Left lung (tissue), 10 donors: ENCODE data around the gene PLCL1. TPM values are rescaled to one million over a fixed set of nuclear protein-coding genes. Genes with fewer than 3 reads are reported as not detected.

Source experiments
- ATAC-seq: fragments of 200-7000 bp; cut with Tn5 transposase; one replicate; pipeline ENCODE4 v1.9.1; 2020; ENCODE audit warnings: moderate library complexity
- DNase-seq, 4 donors: peaks; one replicate each; pipeline ENCODE4 v3.0.0-alpha.2; 2013 to 2020
- H3K27ac ChIP-seq, 2 donors: fragments of 200-600 bp; sonication (generic) in 1 of 2; one replicate each; pipeline versions ENCODE4 v1.5.0 to v1.8.0; 2020 to 2021
- H3K27me3 ChIP-seq, 2 donors: fragments of 200-600 bp; sonication (generic) in 1 of 2; one replicate each; pipeline versions ENCODE4 v1.5.0 to v1.8.0; 2020 to 2021
- H3K36me3 ChIP-seq, 2 donors: fragments of 200-600 bp; sonication (generic) in 1 of 2; one replicate each; pipeline versions ENCODE4 v1.5.0 to v1.8.0; 2020 to 2021
- H3K4me1 ChIP-seq, 2 donors: fragments of 200-600 bp; one replicate each; pipeline ENCODE4 v1.8.0; 2021
- H3K4me3 ChIP-seq, 2 donors: fragments of 200-600 bp; sonication (generic) in 1 of 2; one replicate each; pipeline versions ENCODE4 v1.5.0 to v1.8.0; 2020 to 2021; ENCODE audit warnings: mild to moderate bottlenecking in 1 of 2
- H3K9me3 ChIP-seq, 2 donors: fragments of 200-600 bp; sonication (generic) in 1 of 2; one replicate each; pipeline versions ENCODE4 v1.5.0 to v1.8.0; 2020 to 2021
- intact Hi-C, 2 donors: fragments of 100-400 bp; cut with DNase I; formaldehyde crosslinking; loops; one replicate each; pipeline versions ENCODE4 v1.11.2 to v1.14.2; 2022
- polyA plus RNA-seq, 6 donors: library from polyadenylated mRNA; unstranded; fragments of 120-200 nt; gene quantifications; one replicate each; pipeline ENCODE4 v1.2.1, GENCODE V29; 2013; ENCODE audit not compliant: insufficient read length in 6 of 6
- total RNA-seq, 2 donors: library from RNA; stranded (reverse); fragmentation: NEBNext Ultra II Directional; extraction: Animal tissue kit (Norgen Biotek cat#: 25700); gene quantifications; one replicate each; pipeline ENCODE4 v1.2.1, GENCODE V29; 2021
- TF ChIP-seq, protein P1 (sequence below), 2 donors: fragments of 200-600 bp; sonication (generic) in 1 of 2; IDR thresholded peaks; one replicate each; pipeline versions ENCODE4 v1.5.0 to v1.8.0; 2021; ENCODE audit warnings: antibody characterized with exemption in 2 of 2
- donor health status: DM: no; HTN: yes; CAD: no.
- donor health status: DM: no; HTN: no; CAD: no.

PLCL1 gene
- total and polyA plus RNA-seq, 8 donors, result 3.4 to 15.3 (median 10.3) TPM

DNA sequence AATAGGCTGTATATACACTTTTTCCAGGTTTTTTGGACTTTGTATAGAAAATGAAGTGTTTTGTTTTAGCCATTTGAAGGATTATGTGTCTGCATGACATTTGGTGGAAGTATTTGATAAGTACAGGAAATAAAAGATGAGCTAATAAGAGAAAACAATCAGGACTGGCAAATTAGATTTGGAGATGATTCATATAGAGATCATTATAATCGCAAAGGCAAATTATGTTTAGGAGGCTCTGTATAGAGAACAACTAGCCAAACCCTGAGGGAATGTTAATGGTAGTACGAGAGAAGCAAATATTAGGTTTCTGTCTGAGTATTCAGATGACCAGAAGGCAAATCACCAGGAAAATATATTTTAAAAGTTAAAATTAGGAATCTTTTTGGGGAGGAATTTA is 41.7 kb downstream of the PLCL1 start:
- no peaks in the 10 kb centered on the region for H3K27me3 ChIP-seq
- DNase-seq, result no peak
- no peak overlapping the region for H3K27ac ChIP-seq
- H3K9me3 ChIP-seq, result no peaks in the 10 kb centered on the region
- no peak overlapping the region for H3K4me3 ChIP-seq
- intact Hi-C loops, result no loop called here
- no peaks in the 10 kb centered on the region for H3K36me3 ChIP-seq
- ATAC-seq, result no peak
- TF ChIP-seq, protein P1, sequence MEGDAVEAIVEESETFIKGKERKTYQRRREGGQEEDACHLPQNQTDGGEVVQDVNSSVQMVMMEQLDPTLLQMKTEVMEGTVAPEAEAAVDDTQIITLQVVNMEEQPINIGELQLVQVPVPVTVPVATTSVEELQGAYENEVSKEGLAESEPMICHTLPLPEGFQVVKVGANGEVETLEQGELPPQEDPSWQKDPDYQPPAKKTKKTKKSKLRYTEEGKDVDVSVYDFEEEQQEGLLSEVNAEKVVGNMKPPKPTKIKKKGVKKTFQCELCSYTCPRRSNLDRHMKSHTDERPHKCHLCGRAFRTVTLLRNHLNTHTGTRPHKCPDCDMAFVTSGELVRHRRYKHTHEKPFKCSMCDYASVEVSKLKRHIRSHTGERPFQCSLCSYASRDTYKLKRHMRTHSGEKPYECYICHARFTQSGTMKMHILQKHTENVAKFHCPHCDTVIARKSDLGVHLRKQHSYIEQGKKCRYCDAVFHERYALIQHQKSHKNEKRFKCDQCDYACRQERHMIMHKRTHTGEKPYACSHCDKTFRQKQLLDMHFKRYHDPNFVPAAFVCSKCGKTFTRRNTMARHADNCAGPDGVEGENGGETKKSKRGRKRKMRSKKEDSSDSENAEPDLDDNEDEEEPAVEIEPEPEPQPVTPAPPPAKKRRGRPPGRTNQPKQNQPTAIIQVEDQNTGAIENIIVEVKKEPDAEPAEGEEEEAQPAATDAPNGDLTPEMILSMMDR (IDR thresholded peaks at IDR 0.05), result no peak
- no peaks in the 10 kb centered on the region for H3K4me1 ChIP-seq

DNA sequence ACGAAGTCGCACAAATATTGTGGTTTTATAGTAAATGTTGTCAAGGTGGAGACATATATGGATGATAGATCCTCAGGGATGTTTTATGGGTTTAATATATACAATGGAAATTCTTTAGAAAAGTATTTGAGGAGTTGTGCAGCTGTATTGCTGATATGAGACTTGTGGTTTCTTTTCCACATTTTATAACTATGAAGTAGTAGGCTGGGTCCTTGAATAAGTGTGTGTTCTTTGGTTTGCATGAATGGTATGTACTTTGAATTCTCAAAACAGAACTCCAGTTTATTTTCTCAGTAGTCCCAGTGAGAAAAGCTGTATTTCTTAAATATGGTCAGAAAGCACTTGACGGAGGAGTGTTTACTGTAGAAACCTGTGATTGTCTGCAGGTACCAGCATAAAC is 42.4 kb downstream of the PLCL1 start:
- Histone ChIP-seq H3K27me3 (no peaks in the 10 kb centered on the region), H3K4me1 (no peaks in the 10 kb centered on the region), H3K27ac (peak overlapping the region in 1 of 2 donors; percentile 40), H3K4me3 (no peak overlapping the region), H3K36me3 (no peaks in the 10 kb centered on the region), H3K9me3 (no peaks in the 10 kb centered on the region)
- TF ChIP-seq, protein P1 (IDR thresholded peaks at IDR 0.05), result no peak
- ATAC-seq (peak; percentile 83), DNase-seq (no peak)
- intact Hi-C loops, result no loop called here

DNA sequence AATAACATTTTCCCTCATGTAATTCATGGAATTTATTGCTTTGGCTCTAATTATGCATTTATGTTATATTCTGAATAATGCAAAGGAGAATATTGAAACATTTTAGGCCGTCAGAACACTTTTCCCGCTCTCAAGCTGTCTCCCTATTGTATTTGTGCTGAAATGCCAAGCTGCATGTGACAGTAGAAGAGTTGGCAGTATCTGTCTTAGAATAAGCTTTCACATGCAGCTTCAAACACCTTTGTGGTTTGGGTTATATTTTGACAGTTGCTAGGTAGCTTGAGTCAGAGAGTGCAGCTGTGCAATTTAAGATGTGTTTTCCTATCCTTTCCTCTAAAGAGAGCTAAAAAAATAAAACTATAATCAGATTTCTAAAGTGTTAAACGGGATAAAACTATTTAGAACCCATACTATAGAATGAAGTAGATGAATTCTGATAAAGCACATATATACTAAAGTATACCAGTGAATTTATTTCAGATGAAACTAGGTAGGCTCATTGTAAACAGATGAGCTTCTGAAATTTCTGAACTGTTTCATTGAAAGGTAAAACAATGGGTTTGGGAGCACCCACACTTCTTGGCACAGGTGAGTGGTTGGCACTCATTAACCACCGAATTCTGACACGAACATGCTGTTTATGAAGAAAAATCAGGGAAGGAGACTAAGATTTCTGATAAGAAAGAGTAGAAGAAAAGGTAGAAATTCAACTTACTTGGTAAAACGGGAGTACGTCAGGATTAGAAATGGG is 43.4 kb downstream of the PLCL1 start:
- Histone ChIP-seq H3K9me3 (no peaks in the 10 kb centered on the region), H3K27ac (no peak overlapping the region), H3K36me3 (no peaks in the 10 kb centered on the region), H3K4me1 (no peaks in the 10 kb centered on the region), H3K4me3 (no peak overlapping the region), H3K27me3 (no peaks in the 10 kb centered on the region)
- peak; percentile 79 for ATAC-seq
- DNase-seq, result no peak
- intact Hi-C loops, result no loop called here
- TF ChIP-seq, protein P1 (IDR thresholded peaks at IDR 0.05), result no peak

DNA sequence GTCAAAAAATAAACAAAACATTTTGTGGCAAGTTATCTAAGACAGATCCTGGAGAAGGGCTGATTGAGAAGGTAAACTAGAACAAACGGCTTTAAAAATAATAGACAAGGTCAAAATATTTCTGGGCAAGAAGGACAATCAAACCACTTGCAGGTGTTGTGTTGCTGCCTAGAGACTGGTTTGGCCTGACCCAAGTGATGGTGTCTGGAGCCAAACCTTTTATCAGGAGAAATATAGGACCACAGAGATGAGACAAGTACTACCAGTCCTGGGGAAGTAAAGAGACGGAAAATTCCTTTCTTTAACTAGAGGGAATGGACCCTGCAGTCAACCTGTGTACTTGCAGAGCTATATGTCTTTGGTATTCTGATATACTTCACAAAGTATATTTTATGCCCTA is 44.2 kb downstream of the PLCL1 start:
- Histone ChIP-seq H3K36me3 (no peaks in the 10 kb centered on the region), H3K27me3 (no peaks in the 10 kb centered on the region), H3K4me3 (no peak overlapping the region), H3K4me1 (no peaks in the 10 kb centered on the region), H3K27ac (no peak overlapping the region), H3K9me3 (no peaks in the 10 kb centered on the region)
- ATAC-seq (no peak), DNase-seq (no peak)
- TF ChIP-seq, protein P1 (IDR thresholded peaks at IDR 0.05), result no peak
- intact Hi-C loops, result no loop called here

DNA sequence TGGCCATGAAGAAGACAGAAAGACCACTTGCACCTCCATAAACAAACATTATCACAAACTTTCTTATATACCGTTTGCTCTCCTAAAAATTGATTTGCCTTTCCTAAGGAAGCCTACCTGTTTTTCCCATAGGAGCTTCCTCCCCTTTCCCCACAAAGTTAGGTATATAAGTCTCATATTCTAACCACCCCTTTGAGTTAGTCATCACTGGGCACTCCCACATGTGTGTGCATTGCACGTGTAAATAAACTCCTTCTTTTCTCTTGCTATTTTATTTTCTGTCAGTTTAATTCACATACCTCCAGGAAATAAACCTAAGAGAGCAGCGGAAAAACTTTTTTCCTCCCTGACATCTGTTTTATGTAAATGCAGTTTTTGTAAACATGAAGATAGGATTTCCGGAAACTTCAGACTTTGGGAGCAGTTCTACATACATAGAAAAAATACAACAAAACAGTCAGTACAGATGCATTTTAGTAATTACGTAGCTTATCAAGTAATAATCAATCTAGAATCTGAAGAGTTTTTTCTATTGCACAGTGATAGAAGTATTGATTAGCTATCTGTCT is 46.6 kb downstream of the PLCL1 start:
- Histone ChIP-seq H3K4me3 (no peak overlapping the region), H3K9me3 (no peaks in the 10 kb centered on the region), H3K36me3 (no peaks in the 10 kb centered on the region), H3K27ac (no peak overlapping the region), H3K27me3 (no peaks in the 10 kb centered on the region), H3K4me1 (no peaks in the 10 kb centered on the region)
- no peak for ATAC-seq
- TF ChIP-seq, protein P1 (IDR thresholded peaks at IDR 0.05), result no peak
- intact Hi-C loops, result no loop called here
- peak in 1 of 4 donors; percentile 36 for DNase-seq
